Fibroblast of lung (primary cell): ENCODE measurements around the gene PRC1. TPM values are rescaled to one million over a fixed set of nuclear protein-coding genes. Genes with fewer than 3 reads are reported as not detected.

ENCODE experiments used
- DNase-seq, 2 donors: peaks; one replicate each; pipeline versions ENCODE4 v3.0.0 to v3.0.0-alpha.2; 2010; ENCODE audit warnings: low read depth in 2 of 2
- H2AFZ ChIP-seq: 2 replicates; pipeline ENCODE4 v1.5.1; 2012; ENCODE audit warnings: low read length, control low read depth, inconsistent platforms
- H3K27ac ChIP-seq: 2 replicates; pipeline ENCODE4 v1.5.1; 2011; ENCODE audit warnings: low read length, control low read depth; ENCODE audit not compliant: insufficient read depth
- H3K27me3 ChIP-seq: 2 replicates; pipeline ENCODE4 v1.5.1; 2011; ENCODE audit warnings: mild to moderate bottlenecking, low read length; ENCODE audit not compliant: control insufficient read depth, insufficient read depth
- H3K36me3 ChIP-seq: 2 replicates; pipeline ENCODE4 v1.5.1; 2011; ENCODE audit warnings: low read length; ENCODE audit not compliant: control insufficient read depth, insufficient read depth
- H3K4me1 ChIP-seq: 2 replicates; pipeline ENCODE4 v1.5.1; 2011; ENCODE audit warnings: low read length; ENCODE audit not compliant: control insufficient read depth, insufficient read depth; ENCODE audit errors: extremely low read depth
- H3K4me2 ChIP-seq: 2 replicates; pipeline ENCODE4 v1.5.1; 2011; ENCODE audit warnings: low read length, control low read depth; ENCODE audit not compliant: insufficient read depth; ENCODE audit errors: extremely low read depth
- H3K4me3 ChIP-seq, 4 experiments: fragments of 200-600 bp in 1 of 4; sonication (generic) in 1 of 4; replicated peaks in 1 of 4; 2 replicates each; pipeline ENCODE4 v1.5.1; 2011 to 2016; ENCODE audit warnings: low read length in 4 of 4, low read depth in 3 of 4, mild to moderate bottlenecking in 3 of 4, control low read depth in 2 of 4, inconsistent platforms in 1 of 4, mixed read lengths in 1 of 4; ENCODE audit not compliant: insufficient read depth in 1 of 4; ENCODE audit errors: control extremely low read depth in 1 of 4
- H3K79me2 ChIP-seq: 2 replicates; pipeline ENCODE4 v1.5.1; 2012; ENCODE audit warnings: mild to moderate bottlenecking, low read length, inconsistent platforms; ENCODE audit not compliant: control insufficient read depth, insufficient read depth
- H3K9ac ChIP-seq: 2 replicates; pipeline ENCODE4 v1.5.1; 2011; ENCODE audit warnings: mild to moderate bottlenecking, low read length, control low read depth; ENCODE audit not compliant: insufficient read depth
- H3K9me3 ChIP-seq: 2 replicates; pipeline ENCODE4 v1.5.1; 2012; ENCODE audit warnings: low read depth, low read length; ENCODE audit not compliant: control insufficient read depth, insufficient read depth
- H4K20me1 ChIP-seq: 2 replicates; pipeline ENCODE4 v1.5.1; 2011; ENCODE audit warnings: low read length; ENCODE audit not compliant: control insufficient read depth, insufficient read depth; ENCODE audit errors: extremely low read depth
- EZH2 ChIP-seq: IDR thresholded peaks from 2 replicates; pipeline ENCODE4 v1.5.1; 2012; ENCODE audit warnings: low read length, control low read depth, mild to moderate bottlenecking; ENCODE audit errors: missing control alignments
- polyA plus RNA-seq, 2 donors: library from polyadenylated mRNA; depleted of rRNA in 1 of 2; stranded (reverse) in 1 of 2; unstranded in 1 of 2; fragments of >200 nt; gene quantifications; 2 replicates each; pipeline ENCODE4 v1.2.1, GENCODE V29; 2011 to 2012; ENCODE audit warnings: missing spikeins in 1 of 2
- total RNA-seq: library from RNA; depleted of rRNA; stranded (reverse); fragments of >200 nt; gene quantifications from 2 replicates; pipeline ENCODE4 v1.2.1, GENCODE V29; 2014
- TF ChIP-seq, protein P1 (sequence below), 2 donors: IDR thresholded peaks in 1 of 2; conservative IDR thresholded peaks in 1 of 2; 1 replicate in 1 of 2; 2 replicates in 1 of 2; pipeline ENCODE4 v1.5.1; 2011 to 2012; ENCODE audit warnings: low read length in 2 of 2, control low read depth in 1 of 2, inconsistent platforms in 1 of 2, low read depth in 1 of 2, mild to moderate bottlenecking in 1 of 2

Gene PRC1
- total and polyA plus RNA-seq, 2 donors (not counting 1 experiment from before 2014, with no cell fraction given): 57.8 to 60.5 TPM

GRCh38 chr15:90942354-90943120 lies 51.8 kb downstream of the PRC1 start:
- Histone ChIP-seq H3K27me3 (no peaks in the 10 kb centered on the region), H3K4me2 (no peak overlapping the region), H3K79me2 (no peaks in the 10 kb centered on the region), H3K9ac (no peak overlapping the region), H3K4me3 (no peak overlapping the region), H3K4me1 (no peaks in the 10 kb centered on the region), H3K36me3 (peaks cover 35% of the 10 kb centered on the region), H3K9me3 (no peaks in the 10 kb centered on the region), H2AFZ (no peak overlapping the region), H4K20me1 (no peaks in the 10 kb centered on the region), H3K27ac (no peak overlapping the region)
- DNase-seq: no peak
- no peak for TF ChIP-seq EZH2
- TF ChIP-seq, protein P1, sequence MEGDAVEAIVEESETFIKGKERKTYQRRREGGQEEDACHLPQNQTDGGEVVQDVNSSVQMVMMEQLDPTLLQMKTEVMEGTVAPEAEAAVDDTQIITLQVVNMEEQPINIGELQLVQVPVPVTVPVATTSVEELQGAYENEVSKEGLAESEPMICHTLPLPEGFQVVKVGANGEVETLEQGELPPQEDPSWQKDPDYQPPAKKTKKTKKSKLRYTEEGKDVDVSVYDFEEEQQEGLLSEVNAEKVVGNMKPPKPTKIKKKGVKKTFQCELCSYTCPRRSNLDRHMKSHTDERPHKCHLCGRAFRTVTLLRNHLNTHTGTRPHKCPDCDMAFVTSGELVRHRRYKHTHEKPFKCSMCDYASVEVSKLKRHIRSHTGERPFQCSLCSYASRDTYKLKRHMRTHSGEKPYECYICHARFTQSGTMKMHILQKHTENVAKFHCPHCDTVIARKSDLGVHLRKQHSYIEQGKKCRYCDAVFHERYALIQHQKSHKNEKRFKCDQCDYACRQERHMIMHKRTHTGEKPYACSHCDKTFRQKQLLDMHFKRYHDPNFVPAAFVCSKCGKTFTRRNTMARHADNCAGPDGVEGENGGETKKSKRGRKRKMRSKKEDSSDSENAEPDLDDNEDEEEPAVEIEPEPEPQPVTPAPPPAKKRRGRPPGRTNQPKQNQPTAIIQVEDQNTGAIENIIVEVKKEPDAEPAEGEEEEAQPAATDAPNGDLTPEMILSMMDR (conservative IDR thresholded peaks at IDR 0.05 in 1 of 2, IDR thresholded peaks at IDR 0.05 in 1 of 2; ENCODE audit: low read depth in 1 of 2, low read length in 2 of 2): no peak

- H3K9ac ChIP-seq: no peak overlapping the region
- H2AFZ ChIP-seq: no peak overlapping the region
- no peak overlapping the region for H3K27ac ChIP-seq
- H3K4me2 ChIP-seq: no peak overlapping the region
- H3K27me3 ChIP-seq: no peaks in the 10 kb centered on the region
- H4K20me1 ChIP-seq: no peaks in the 10 kb centered on the region
- H3K9me3 ChIP-seq: no peaks in the 10 kb centered on the region
- H3K79me2 ChIP-seq: peaks cover 10% of the 10 kb centered on the region
- DNase-seq: no peak
- no peak overlapping the region for H3K4me3 ChIP-seq
- TF ChIP-seq, protein P1 (conservative IDR thresholded peaks at IDR 0.05 in 1 of 2, IDR thresholded peaks at IDR 0.05 in 1 of 2; ENCODE audit: low read depth in 1 of 2, low read length in 2 of 2): no peak
- no peak for TF ChIP-seq EZH2
- H3K4me1 ChIP-seq: peaks cover 7% of the 10 kb centered on the region
- peaks cover 24% of the 10 kb centered on the region for H3K36me3 ChIP-seq
These were observed 53.3 kb downstream of the PRC1 start for GRCh38 chr15:90941038-90941437.

- Histone ChIP-seq H4K20me1 (no peaks in the 10 kb centered on the region), H3K4me2 (no peak overlapping the region), H3K27me3 (no peaks in the 10 kb centered on the region), H3K9me3 (no peaks in the 10 kb centered on the region), H3K9ac (no peak overlapping the region), H2AFZ (no peak overlapping the region), H3K27ac (no peak overlapping the region), H3K4me3 (no peak overlapping the region), H3K79me2 (peaks cover 17% of the 10 kb centered on the region), H3K36me3 (peaks cover 22% of the 10 kb centered on the region), H3K4me1 (peaks cover 9% of the 10 kb centered on the region)
- no peak for TF ChIP-seq EZH2
- TF ChIP-seq, protein P1 (conservative IDR thresholded peaks at IDR 0.05 in 1 of 2, IDR thresholded peaks at IDR 0.05 in 1 of 2; ENCODE audit: low read depth in 1 of 2, low read length in 2 of 2): no peak
- DNase-seq: no peak
These were observed 54.6 kb downstream of the PRC1 start for GRCh38 chr15:90939756-90940155.
